Activated T-cell treated with anti-CD3 and anti-CD28 coated beads, Interleukin-2, amount 50 U/mL, for 4 hours (primary cell): Measurements from ENCODE around the gene LGI4. TPM values are rescaled to one million over a fixed set of nuclear protein-coding genes. Genes with fewer than 3 reads are reported as not detected.

Experiments used
- ATAC-seq, 2 donors: fragments of 200-7000 bp; cut with Tn5 transposase; one replicate each; pipeline ENCODE4 v1.10.0; 2021
- DNase-seq: peaks from one replicate; pipeline ENCODE4 v3.0.0-alpha.2; 2020
- H3K27me3 Mint-ChIP-seq: one replicate; pipeline ENCODE4 v1.8.0; 2021; ENCODE audit warnings: low read depth, mixed read lengths
- H3K36me3 Mint-ChIP-seq: one replicate; pipeline ENCODE4 v1.8.0; 2022; ENCODE audit warnings: mixed read lengths; ENCODE audit not compliant: insufficient read depth
- H3K4me1 Mint-ChIP-seq: one replicate; pipeline ENCODE4 v1.8.0; 2021; ENCODE audit warnings: low read depth, mixed read lengths
- H3K4me3 Mint-ChIP-seq: one replicate; pipeline ENCODE4 v1.8.0; 2021; ENCODE audit warnings: mild to moderate bottlenecking, moderate library complexity, mixed read lengths
- H3K9me3 Mint-ChIP-seq: one replicate; pipeline ENCODE4 v1.8.0; 2021; ENCODE audit warnings: mixed read lengths
- total RNA-seq, 3 donors: library from RNA; stranded (reverse); gene quantifications; one replicate each; pipeline ENCODE4 v1.2.1, GENCODE V29; 2021

Gene LGI4
- total RNA-seq, 3 donors from 2014 or later, result 0.14 TPM; not detected in 2

DNA sequence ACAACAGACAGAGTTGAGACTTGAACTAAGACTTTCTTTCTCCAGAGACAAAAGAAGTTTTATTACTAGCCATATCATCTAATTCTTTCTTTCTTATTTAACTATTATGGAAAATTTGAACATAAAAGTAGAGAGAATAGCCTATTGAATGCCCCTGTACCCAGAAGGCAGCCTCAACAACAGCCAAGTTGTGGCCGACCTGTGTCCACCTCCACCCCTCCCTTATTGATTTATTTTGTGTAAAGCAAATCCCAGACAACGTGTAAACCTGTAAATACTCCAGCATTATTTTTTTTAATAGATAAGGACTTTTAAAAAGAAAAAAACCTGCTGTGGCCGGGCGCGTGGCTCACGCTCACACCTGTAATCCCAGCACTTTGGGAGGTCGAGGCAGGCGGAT, 45.3 kb downstream of the LGI4 start:
- Mint-ChIP-seq H3K36me3 (no peaks in the 10 kb centered on the region), H3K9me3 (no peaks in the 10 kb centered on the region), H3K27me3 (peaks cover 4% of the 10 kb centered on the region), H3K4me1 (peaks cover 16% of the 10 kb centered on the region), H3K4me3 (no peak overlapping the region)
- ATAC-seq (no peak), DNase-seq (no peak)

DNA sequence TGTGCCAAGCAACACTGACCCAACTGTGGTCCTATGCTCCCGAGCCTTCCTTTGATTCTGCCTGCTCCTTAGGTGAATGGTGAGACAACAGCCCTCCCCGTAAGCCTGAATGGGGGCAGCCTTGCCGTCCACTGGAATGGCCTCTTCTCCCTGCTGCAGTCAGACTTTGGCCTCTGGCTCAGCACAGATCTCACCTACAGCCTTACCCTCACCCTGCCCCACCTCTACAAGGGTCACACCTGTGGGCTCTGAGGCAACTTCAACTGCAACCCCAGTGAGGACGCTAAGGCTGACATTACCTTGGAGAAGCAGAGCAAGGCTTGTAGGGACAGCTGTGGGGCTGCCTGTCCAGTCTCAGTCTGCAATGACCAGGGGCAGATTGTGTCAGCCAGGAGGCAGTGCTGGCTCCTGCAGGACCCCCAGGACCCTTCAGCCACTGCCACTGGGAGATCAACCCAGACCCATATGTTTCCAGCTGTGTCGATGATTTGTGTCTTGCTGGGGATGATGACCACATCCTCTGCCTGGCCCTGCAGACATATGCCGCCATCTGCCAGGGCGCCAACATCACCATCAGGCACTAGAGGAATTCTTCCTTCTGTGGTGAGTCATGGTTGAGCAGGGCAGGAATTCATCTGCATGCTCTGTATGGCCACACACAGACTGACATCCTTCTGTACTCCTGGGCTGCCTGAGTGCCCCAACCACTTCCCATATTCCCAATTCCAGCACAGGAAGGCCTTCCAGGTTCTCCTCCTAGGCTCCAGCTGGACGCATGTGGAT, 46.5 kb downstream of the LGI4 start:
- H3K4me3 Mint-ChIP-seq, result no peak overlapping the region
- no peaks in the 10 kb centered on the region for H3K9me3 Mint-ChIP-seq
- DNase-seq (no peak), ATAC-seq (no peak)
- peaks cover 4% of the 10 kb centered on the region for H3K27me3 Mint-ChIP-seq
- H3K4me1 Mint-ChIP-seq, result peaks cover 16% of the 10 kb centered on the region
- H3K36me3 Mint-ChIP-seq, result no peaks in the 10 kb centered on the region

DNA sequence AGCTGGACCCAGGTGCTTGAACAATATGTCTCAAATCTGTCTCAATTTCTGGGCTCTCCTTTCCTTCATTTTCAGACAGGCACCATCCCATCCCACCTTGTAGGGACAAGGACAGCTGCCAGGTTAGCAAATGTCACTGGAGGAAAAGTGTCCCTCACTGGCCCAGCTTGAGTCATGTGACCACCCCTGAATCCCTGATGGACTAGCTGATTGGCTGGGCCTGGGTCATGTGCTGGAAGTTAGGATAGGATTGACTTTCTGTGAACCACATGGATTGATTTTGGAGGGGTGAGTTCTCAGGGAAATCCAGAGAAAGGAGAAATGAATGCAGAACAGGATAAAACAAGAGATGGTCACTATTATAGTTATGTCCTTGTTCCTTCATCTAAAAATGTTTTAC, 47.5 kb downstream of the LGI4 start:
- Mint-ChIP-seq H3K4me3 (no peak overlapping the region), H3K9me3 (no peaks in the 10 kb centered on the region), H3K4me1 (peaks cover 16% of the 10 kb centered on the region), H3K36me3 (no peaks in the 10 kb centered on the region), H3K27me3 (peaks cover 4% of the 10 kb centered on the region)
- DNase-seq (no peak), ATAC-seq (no peak)

DNA sequence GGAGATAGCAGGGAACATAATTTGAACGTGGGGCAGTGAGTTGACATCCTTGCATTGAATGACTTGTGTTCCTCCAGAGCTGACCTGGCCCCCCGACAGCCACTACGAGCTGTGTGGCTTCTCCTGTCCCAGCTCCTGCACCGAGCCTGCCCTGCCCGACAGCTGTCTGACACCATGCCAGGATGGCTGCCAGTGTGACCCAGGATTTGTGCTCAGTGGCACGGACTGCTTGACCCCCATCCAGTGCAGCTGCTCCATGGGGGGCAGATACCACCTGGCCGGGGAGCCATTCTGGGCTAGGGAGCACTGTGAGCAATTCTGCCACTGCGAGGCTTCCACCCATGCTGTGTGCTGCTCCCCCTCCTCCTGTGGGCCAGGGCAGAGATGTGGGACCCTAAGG, 48.4 kb downstream of the LGI4 start:
- peaks cover 4% of the 10 kb centered on the region for H3K27me3 Mint-ChIP-seq
- no peaks in the 10 kb centered on the region for H3K9me3 Mint-ChIP-seq
- ATAC-seq (no peak), DNase-seq (no peak)
- no peaks in the 10 kb centered on the region for H3K36me3 Mint-ChIP-seq
- no peak overlapping the region for H3K4me3 Mint-ChIP-seq
- peaks cover 16% of the 10 kb centered on the region for H3K4me1 Mint-ChIP-seq

DNA sequence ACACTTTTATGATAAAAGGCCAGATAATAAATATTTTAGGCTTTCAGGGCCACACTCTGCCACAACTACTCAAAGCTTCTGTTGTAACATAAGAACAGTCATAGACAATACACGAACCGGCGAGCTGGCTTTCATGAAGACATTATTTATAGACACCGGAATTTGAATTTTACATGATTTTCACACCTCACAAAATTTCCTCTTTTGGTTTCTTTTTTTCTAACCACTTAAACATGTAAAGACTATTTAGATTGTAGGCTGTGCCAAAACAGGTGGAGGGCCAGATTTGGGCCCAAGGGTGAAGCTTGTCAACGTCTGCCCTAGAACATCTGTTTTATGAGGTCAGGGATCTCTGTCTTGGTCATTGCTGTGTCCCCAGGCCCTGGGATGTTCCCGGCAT, 48.9 kb downstream of the LGI4 start:
- Mint-ChIP-seq H3K9me3 (no peaks in the 10 kb centered on the region), H3K4me3 (no peak overlapping the region), H3K36me3 (no peaks in the 10 kb centered on the region), H3K27me3 (peaks cover 4% of the 10 kb centered on the region), H3K4me1 (peaks cover 16% of the 10 kb centered on the region)
- DNase-seq, result no peak
- ATAC-seq, result no peak

DNA sequence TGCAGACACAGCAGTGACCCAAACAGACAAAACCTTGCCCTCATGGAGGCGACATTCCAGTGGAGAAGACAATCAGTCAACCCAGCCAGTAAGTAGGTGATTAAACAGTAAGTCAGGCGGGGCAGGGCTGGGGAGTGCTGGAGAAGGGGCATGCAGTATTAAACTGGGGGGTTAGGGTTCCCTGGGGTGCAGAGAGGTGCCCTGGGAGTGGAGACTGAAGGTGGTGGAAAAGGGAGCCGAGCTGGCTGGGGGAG, 50.4 kb downstream of the LGI4 start:
- no peaks in the 10 kb centered on the region for H3K27me3 Mint-ChIP-seq
- H3K9me3 Mint-ChIP-seq, result no peaks in the 10 kb centered on the region
- no peak for DNase-seq
- no peak overlapping the region for H3K4me3 Mint-ChIP-seq
- no peak for ATAC-seq
- peaks cover 12% of the 10 kb centered on the region for H3K4me1 Mint-ChIP-seq
- no peaks in the 10 kb centered on the region for H3K36me3 Mint-ChIP-seq

DNA sequence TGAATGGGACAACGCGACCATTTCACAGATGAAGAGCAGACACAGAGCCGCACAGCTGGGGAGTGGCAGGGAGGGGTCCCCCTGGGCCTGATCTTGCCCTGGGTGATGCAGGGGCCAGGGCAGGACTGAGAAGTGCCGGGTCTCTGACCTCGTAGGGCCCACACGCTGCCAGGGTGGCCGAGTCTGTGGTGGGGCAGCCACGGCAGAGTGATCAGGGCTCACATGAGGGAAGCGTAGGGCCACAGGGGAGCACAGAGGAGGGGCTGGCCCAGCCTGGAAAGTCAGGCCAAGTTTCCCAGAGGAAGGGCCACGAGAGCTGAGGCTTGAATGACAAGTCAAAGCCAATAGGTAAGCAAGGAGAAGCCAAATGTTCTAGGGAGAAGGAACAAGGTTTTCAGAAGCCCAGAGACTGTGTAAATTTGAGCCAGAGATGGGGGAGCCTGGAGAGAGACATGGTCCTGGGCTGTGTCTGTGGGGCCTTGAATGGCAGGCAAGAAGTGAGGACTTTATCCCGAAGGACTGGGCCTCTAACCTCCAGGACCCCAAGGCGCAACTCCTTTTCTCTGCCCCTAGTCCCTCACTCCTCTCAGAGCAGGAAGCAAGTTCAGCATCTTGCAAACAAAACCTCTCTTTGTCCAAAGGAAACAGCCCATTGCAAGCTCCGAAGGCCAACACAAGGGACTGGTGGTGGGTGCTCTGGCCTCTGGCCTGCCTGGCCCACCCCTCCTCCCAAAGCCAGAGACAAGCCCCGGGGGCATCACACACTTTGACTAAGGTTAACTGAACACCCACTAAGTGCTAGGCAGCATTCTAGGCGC, 51.0 kb downstream of the LGI4 start:
- Mint-ChIP-seq H3K9me3 (no peaks in the 10 kb centered on the region), H3K4me3 (no peak overlapping the region), H3K36me3 (no peaks in the 10 kb centered on the region), H3K27me3 (peaks cover under 1% of the 10 kb centered on the region), H3K4me1 (peaks cover 12% of the 10 kb centered on the region)
- DNase-seq (no peak), ATAC-seq (no peak)

DNA sequence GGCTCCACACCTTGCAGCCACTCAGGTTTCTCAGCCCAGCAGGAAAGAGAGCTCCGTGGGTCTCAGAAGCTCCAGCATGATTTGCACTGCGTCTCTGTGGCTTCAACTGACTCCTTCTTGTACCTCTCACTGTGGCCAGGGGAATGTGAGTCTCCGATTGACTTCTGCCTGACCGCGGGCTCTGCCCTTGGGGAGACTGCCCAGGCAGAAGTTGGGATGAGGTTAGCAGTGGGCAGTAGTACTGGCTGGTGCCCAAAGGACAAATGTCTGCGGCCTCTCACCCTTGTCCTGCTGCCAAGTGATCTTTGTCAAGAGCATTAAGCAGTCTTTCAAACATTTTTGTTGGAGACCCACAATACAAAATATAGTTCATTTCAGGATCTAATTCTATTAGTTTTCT, 53.7 kb downstream of the LGI4 start:
- Mint-ChIP-seq H3K36me3 (no peaks in the 10 kb centered on the region), H3K27me3 (peaks cover 10% of the 10 kb centered on the region), H3K4me1 (peaks cover 9% of the 10 kb centered on the region), H3K9me3 (no peaks in the 10 kb centered on the region), H3K4me3 (no peak overlapping the region)
- DNase-seq (no peak), ATAC-seq (no peak)

DNA sequence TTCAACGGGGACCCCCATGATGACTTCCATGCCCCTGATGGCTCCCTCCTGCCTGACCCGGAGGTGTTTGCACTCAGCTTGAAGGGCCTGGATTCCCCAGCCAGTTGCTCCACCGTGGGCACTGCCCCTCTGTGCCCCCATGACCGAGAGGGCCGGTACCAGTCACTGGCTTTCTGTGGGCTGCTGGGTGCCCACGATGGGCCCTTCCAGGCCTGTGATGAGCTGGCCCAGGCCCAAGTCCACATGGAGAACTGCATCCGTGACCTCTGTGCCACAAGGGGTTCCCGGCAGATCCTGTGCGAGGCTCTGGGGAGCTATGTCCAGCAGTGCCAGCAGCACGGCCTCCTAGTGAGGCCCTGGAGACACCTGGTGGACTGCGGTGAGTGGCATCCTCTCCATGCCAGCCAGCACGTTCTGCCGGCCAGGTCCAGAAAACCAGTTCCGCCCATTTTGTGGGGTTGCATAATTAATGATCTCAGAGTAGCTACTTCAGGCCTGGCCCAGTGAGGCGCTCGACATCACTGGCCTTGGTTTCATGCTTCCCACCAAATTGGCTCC, 54.2 kb downstream of the LGI4 start:
- no peak for DNase-seq
- no peak for ATAC-seq
- Mint-ChIP-seq H3K4me3 (no peak overlapping the region), H3K36me3 (no peaks in the 10 kb centered on the region), H3K27me3 (peaks cover 10% of the 10 kb centered on the region), H3K4me1 (peaks cover 4% of the 10 kb centered on the region), H3K9me3 (no peaks in the 10 kb centered on the region)

DNA sequence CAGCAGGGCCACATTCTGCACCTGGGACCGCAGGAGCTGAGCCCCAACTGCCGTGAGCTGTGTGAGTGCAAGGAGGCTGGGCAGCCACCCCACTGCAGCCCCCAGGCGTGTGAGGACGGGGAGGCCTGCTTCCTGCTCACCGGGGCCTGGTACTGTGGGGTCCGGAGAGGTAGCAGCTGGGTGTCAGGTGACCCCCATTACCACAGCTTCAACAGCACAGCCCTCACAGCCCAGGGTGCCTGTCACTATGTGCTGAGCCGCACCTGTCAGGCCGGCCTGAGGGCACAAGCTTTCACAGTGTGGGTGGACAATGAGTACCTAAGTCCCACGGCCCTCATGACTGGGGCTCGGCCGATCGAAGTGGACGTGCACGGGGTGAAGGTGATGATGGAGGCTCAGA, 55.0 kb downstream of the LGI4 start:
- Mint-ChIP-seq H3K4me3 (no peak overlapping the region), H3K9me3 (no peaks in the 10 kb centered on the region), H3K27me3 (peaks cover 12% of the 10 kb centered on the region), H3K4me1 (peaks cover 2% of the 10 kb centered on the region), H3K36me3 (no peaks in the 10 kb centered on the region)
- DNase-seq (no peak), ATAC-seq (no peak)

DNA sequence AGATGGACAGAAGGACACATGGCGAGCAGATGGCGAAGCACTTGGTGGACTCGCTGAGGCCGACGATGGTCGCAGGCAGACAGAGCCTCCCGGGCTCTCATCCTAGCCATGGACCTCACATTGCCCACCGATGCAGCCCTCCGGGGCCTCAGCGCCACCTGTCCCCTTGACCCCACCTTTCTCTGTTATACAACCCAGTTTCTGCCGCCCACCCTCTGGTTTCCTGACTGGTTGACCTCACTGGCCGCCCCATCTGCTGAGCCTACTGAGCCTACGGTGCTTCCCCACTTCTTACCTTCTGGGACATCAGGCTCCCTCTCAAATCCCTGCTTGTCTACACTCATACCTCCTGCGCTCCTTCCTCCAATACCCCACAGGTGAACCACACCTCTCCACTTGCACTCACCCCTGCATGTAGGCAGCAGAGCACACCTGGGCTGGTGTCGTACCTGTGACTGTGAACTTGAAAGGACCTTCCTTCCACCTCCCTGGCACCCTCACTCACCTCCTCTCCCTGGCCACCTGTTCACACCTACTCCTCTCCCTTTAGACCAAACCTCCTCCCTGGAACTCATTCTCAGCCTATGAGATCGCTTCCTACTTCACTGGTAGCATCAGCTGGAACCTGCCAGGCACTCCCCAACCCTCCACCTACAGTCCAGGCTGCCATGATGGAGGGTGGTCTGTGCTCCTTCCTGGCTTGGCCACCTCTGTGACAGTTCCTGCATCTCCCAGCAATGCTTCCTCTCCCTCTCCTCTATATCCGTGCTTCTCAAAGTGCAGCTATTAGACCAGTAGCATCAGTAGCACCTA, 57.2 kb downstream of the LGI4 start:
- H3K4me3 Mint-ChIP-seq, result no peak overlapping the region
- no peak for ATAC-seq

DNA sequence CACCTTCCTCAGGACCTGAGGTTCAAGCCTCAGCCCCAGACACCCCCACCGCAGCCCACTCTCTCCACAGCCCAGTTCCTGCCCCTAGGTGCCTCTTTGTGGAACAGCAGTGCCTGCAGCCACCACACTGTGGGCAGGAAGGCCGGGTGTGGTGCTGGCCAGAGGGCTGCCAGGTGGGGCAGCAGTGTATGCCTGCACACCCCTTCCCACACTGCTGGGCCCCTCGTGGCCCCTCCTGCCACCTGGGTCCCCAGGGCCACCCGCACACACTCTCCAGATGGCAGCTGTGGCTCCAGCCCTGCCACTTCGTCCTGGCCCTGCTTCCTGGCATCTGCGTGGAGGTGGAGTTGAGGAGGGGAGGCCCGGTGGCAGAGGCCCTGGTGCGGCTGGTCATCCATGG, 58.2 kb downstream of the LGI4 start:
- DNase-seq (no peak), ATAC-seq (no peak)
- H3K36me3 Mint-ChIP-seq, result no peaks in the 10 kb centered on the region
- peaks cover 2% of the 10 kb centered on the region for H3K4me1 Mint-ChIP-seq
- H3K4me3 Mint-ChIP-seq, result no peak overlapping the region
- H3K9me3 Mint-ChIP-seq, result no peaks in the 10 kb centered on the region
- peaks cover 12% of the 10 kb centered on the region for H3K27me3 Mint-ChIP-seq

More for the DNA sequence above, 57.2 kb downstream of the LGI4 start:
- H3K36me3 Mint-ChIP-seq, result no peaks in the 10 kb centered on the region
- peaks cover 12% of the 10 kb centered on the region for H3K27me3 Mint-ChIP-seq
- no peaks in the 10 kb centered on the region for H3K9me3 Mint-ChIP-seq
- peaks cover 2% of the 10 kb centered on the region for H3K4me1 Mint-ChIP-seq
- no peak for DNase-seq

DNA sequence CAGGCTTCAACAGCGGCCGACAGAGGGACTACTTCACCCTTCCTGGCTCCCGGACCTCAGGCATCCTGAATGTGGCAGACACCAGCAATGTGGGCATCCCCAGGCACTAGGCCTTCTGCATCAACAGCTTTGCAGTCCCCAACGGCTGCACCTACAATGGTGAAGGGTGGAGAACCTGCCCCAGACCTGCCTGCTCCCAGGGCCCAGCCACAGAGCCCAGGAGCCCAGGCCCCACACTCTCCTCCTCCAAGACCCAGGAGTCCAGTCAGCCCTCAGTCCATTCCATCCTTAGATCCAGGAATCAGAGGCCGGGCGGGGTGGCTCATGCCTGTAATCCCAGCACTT, 58.9 kb downstream of the LGI4 start:
- Mint-ChIP-seq H3K27me3 (peaks cover 12% of the 10 kb centered on the region), H3K36me3 (no peaks in the 10 kb centered on the region), H3K4me3 (no peak overlapping the region), H3K9me3 (no peaks in the 10 kb centered on the region), H3K4me1 (peaks cover 2% of the 10 kb centered on the region)
- no peak for ATAC-seq
- no peak for DNase-seq

DNA sequence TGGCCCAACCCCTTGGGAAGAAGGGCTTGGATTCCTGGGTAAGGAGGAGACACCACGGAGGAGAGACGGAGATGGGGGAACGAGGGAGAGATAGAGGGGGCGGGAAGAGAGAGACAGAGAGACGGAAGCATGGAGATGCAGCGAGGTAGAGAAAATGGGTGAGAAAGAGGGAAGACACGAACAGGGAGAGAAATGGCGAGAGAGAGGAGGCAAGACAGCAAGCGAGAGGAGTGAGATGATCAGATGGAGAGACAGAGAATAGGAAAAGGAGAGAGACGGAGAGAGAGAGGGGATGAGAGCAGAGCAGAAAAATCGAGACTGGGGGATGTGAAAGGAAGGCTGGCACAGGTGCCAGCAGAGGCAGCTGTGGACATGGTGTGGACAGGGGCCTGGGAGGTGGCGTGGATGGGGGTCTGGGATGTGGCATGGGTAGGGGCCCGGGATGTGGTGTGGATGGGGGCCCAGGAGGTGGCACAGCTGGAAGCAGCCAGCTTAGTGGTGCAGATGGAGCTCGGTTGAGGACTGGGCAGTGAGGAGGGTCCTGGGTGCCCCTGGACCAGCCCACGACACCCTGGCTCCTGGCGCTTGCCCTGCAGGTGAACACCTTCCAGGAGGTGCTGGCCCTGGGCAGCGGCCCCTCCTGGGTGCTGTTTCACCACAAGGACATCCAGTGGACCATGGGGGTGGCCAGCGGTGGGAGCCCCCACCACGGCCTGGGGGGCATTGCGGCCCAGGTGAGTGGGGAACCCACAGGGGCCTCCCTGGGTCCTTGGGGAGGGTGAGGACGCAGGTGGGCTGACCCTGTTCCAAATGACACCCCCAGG, 59.4 kb downstream of the LGI4 start:
- Mint-ChIP-seq H3K4me1 (peaks cover 2% of the 10 kb centered on the region), H3K4me3 (no peak overlapping the region), H3K27me3 (peaks cover 12% of the 10 kb centered on the region), H3K9me3 (peaks cover 3% of the 10 kb centered on the region), H3K36me3 (no peaks in the 10 kb centered on the region)
- no peak for ATAC-seq
- no peak for DNase-seq
